Naive thymus-derived CD8-positive, alpha-beta T cell (primary cell): Measurements from ENCODE around the gene BACH2. TPM values are rescaled to one million over a fixed set of nuclear protein-coding genes. Genes with fewer than 3 reads are reported as not detected.
A peak's percentile ranks its signal among the peaks of the same experiment; 100 is the strongest.

Experiments used
- ATAC-seq, 2 donors: fragments of 150-1000 bp; cut with Tn5 transposase in 1 of 2; sonication (Bioruptor Pico), chemical (Tn5 transposase) in 1 of 2; 1 replicate in 1 of 2; 2 replicates in 1 of 2; pipeline ENCODE4 v1.10.0; 2021; ENCODE audit warnings: mild to moderate bottlenecking in 2 of 2, moderate library complexity in 2 of 2
- POLR2A ChIA-PET: fragments of 350-600 bp; sonication (Branson Sonifier 250); formaldehyde crosslinking; loops from one replicate; lab custom pipeline; 2021; ENCODE audit warnings: antibody characterized with exemption; lab: Charles Lee
- DNase-seq, 10 donors: peaks; one replicate each; pipeline versions ENCODE4 v3.0.0 to v3.0.0-alpha.2; 2020 to 2022
- H3K27ac Mint-ChIP-seq, 10 donors: one replicate each; pipeline ENCODE4 v1.8.0; 2020 to 2022; ENCODE audit warnings: mild to moderate bottlenecking in 10 of 10, mixed read lengths in 10 of 10, moderate library complexity in 4 of 10, inconsistent platforms in 1 of 10
- H3K27me3 Mint-ChIP-seq, 5 donors: one replicate each; pipeline ENCODE4 v1.8.0; 2021 to 2022; ENCODE audit warnings: mixed read lengths in 5 of 5
- H3K36me3 Mint-ChIP-seq, 3 donors: one replicate each; pipeline ENCODE4 v1.8.0; 2020 to 2022; ENCODE audit warnings: mixed read lengths in 3 of 3, mild to moderate bottlenecking in 2 of 3, inconsistent platforms in 1 of 3
- H3K4me1 Mint-ChIP-seq, 4 donors: one replicate each; pipeline ENCODE4 v1.8.0; 2021 to 2022; ENCODE audit warnings: mixed read lengths in 4 of 4
- H3K4me3 Mint-ChIP-seq, 10 donors: one replicate each; pipeline ENCODE4 v1.8.0; 2020 to 2022; ENCODE audit warnings: mild to moderate bottlenecking in 10 of 10, mixed read lengths in 10 of 10, moderate library complexity in 6 of 10, inconsistent platforms in 1 of 10
- H3K9me3 Mint-ChIP-seq, 9 donors: one replicate each; pipeline ENCODE4 v1.8.0; 2020 to 2022; ENCODE audit warnings: mixed read lengths in 9 of 9, mild to moderate bottlenecking in 3 of 9, inconsistent platforms in 1 of 9, moderate library complexity in 1 of 9
- polyA plus RNA-seq, 3 donors: library from polyadenylated mRNA; unstranded; fragments of 300-500 nt; fragmentation: Illumina TruSeq; gene quantifications; one replicate each; pipeline ENCODE4 v1.2.3, GENCODE V29; 2021
- total RNA-seq, 8 experiments: library from RNA in 2 of 8; stranded (reverse) in 2 of 8; gene quantifications; one replicate each; pipeline ENCODE4 v1.2.3 and lab custom pipeline; 2021 to 2026

BACH2 gene
- total and polyA plus RNA-seq, 5 experiments from 2014 or later, result 17.5 to 126 (median 29.3) TPM

- peak overlapping the region in 3 of 10 donors; percentile 9 to 54 (median 42) for H3K4me3 Mint-ChIP-seq
- no peaks in the 10 kb centered on the region for H3K27me3 Mint-ChIP-seq
- DNase-seq, result no peak
- peaks cover 0 to 91% (median 8%) of the 10 kb centered on the region in 3 donors for H3K36me3 Mint-ChIP-seq
- no peak for ATAC-seq
- POLR2A ChIA-PET, result interaction anchor here (0.6 kb wide), 1 partner anchor 579 kb away, joined by 3 read pairs; no protein-coding TSS in a partner anchor
- peak overlapping the region in 6 of 10 donors; percentile 8 to 80 (median 49) for H3K27ac Mint-ChIP-seq
- H3K9me3 Mint-ChIP-seq, result no peaks in the 10 kb centered on the region
- H3K4me1 Mint-ChIP-seq, result peaks cover under 1 to 28% (median 11%) of the 10 kb centered on the region in 4 donors
Observed at GRCh38 chr6:89934685-89935366, 361.8 kb downstream of the BACH2 start.

GRCh38 chr6:89932245-89932802 lies 364.3 kb downstream of the BACH2 start:
- Mint-ChIP-seq H3K4me3 (no peak overlapping the region), H3K27me3 (no peaks in the 10 kb centered on the region), H3K9me3 (no peaks in the 10 kb centered on the region), H3K4me1 (peaks cover 13 to 44% (median 32%) of the 10 kb centered on the region in 4 donors), H3K27ac (peak overlapping the region in 5 of 10 donors; percentile 6 to 79 (median 61)), H3K36me3 (peaks cover 0 to 96% (median 10%) of the 10 kb centered on the region in 3 donors)
- POLR2A ChIA-PET, result no interaction called here
- no peak for ATAC-seq
- DNase-seq, result no peak

- peak overlapping the region in 8 of 10 donors; percentile 35 to 88 (median 50) for H3K27ac Mint-ChIP-seq
Observed at GRCh38 chr6:89930789-89931188, 365.9 kb downstream of the BACH2 start.

DNA sequence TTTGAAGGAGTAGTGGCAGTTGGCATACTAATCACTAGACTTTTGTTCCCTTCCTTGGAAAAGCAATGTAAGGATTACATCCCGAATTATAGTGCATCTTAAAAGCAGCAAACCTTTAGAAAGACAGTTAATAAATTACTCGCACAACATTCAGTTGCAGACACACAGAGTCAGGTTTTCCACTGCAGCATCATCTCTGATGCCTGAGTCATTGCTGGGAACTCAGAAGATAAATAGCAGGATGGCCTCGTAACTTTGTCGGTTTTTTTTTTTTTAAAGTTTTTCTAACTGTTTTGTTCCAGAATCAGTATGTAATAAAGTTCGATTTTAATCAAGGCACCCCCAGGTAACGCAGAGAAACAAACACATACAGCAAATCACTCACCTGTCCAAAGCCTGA lies 368.0 kb downstream of the BACH2 start:
- Mint-ChIP-seq H3K4me3 (no peak overlapping the region), H3K27me3 (no peaks in the 10 kb centered on the region), H3K36me3 (peaks cover 0 to 67% (median 10%) of the 10 kb centered on the region in 3 donors), H3K9me3 (peaks cover 0 to 4% (median 0%) of the 10 kb centered on the region in 9 donors), H3K4me1 (peaks cover 31 to 65% (median 50%) of the 10 kb centered on the region in 4 donors), H3K27ac (peak overlapping the region; percentile 7 to 86 (median 72))
- POLR2A ChIA-PET, result no interaction called here
- ATAC-seq, result no peak
- DNase-seq, result no peak

More at GRCh38 chr6:89930789-89931188, 365.9 kb downstream of the BACH2 start:
- DNase-seq (no peak), ATAC-seq (no peak)
- Mint-ChIP-seq H3K4me1 (peaks cover 26 to 49% (median 43%) of the 10 kb centered on the region in 4 donors), H3K36me3 (peaks cover 0 to 88% (median 10%) of the 10 kb centered on the region in 3 donors), H3K4me3 (peak overlapping the region in 1 of 10 donors; percentile 45), H3K9me3 (no peaks in the 10 kb centered on the region), H3K27me3 (no peaks in the 10 kb centered on the region)
- POLR2A ChIA-PET, result interaction anchor here (0.6 kb wide), 1 partner anchor 807 kb away, joined by 3 read pairs; no protein-coding TSS in a partner anchor

DNA sequence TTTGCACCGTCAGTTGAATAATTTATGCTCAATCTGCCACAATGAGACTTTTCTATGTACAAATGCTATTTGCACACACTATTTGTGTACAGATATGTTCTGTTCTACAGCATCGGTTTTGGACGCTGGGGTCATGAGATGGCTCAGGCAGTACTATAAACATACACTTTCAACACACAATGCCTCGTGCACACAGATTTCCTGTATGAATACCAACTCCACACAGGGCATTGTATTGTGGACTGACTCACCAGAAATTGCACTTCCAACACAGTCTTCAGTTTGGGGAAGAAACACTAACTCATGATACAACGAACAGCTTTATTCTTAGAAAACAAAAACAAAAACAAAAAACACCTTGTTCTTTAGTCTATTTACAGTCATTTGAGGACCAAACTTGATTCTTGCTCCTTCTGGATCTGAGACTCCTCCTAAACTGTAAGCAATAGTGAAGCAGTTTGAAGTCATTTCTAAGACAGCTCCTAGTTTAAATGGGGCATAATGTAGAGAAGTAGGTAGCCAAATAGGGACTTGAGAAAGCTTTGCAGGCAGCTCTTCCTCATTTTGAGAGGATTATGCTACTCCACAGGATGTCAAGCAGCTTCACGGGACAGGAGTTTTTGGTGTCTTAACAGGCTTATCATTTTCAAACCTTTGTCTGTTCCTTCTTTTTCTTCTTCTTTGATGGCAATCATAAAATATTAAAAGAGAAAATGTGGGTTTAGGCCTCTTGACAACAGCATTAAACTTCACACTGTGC lies 368.7 kb downstream of the BACH2 start:
- POLR2A ChIA-PET, result no interaction called here

GRCh38 chr6:89927264-89927663 lies 369.4 kb downstream of the BACH2 start:
- Mint-ChIP-seq H3K27ac (peak overlapping the region in 7 of 10 donors; percentile 0 to 77 (median 76)), H3K4me3 (peak overlapping the region in 1 of 10 donors; percentile 16), H3K36me3 (peaks cover 0 to 54% (median 9%) of the 10 kb centered on the region in 3 donors), H3K27me3 (no peaks in the 10 kb centered on the region), H3K4me1 (peaks cover 32 to 65% (median 50%) of the 10 kb centered on the region in 4 donors), H3K9me3 (peaks cover 0 to 4% (median 0%) of the 10 kb centered on the region in 9 donors)
- no peak for DNase-seq
- POLR2A ChIA-PET, result no interaction called here
- no peak for ATAC-seq

More for the DNA sequence above, 368.7 kb downstream of the BACH2 start:
- Mint-ChIP-seq H3K9me3 (peaks cover 0 to 4% (median 0%) of the 10 kb centered on the region in 9 donors), H3K27ac (peak overlapping the region in 8 of 10 donors; percentile 4 to 76 (median 58)), H3K4me3 (no peak overlapping the region), H3K4me1 (peaks cover 31 to 65% (median 50%) of the 10 kb centered on the region in 4 donors), H3K36me3 (peaks cover 0 to 61% (median 10%) of the 10 kb centered on the region in 3 donors), H3K27me3 (no peaks in the 10 kb centered on the region)
- no peak for DNase-seq
- ATAC-seq, result no peak

GRCh38 chr6:89925826-89926225 lies 370.8 kb downstream of the BACH2 start:
- H3K27ac Mint-ChIP-seq, result peak overlapping the region in 5 of 10 donors; percentile 43 to 77 (median 60)
- DNase-seq, result no peak
- peak in 1 of 2 donors; percentile 22 for ATAC-seq
- H3K27me3 Mint-ChIP-seq, result no peaks in the 10 kb centered on the region
- POLR2A ChIA-PET, result no interaction called here
- peak overlapping the region in 2 of 10 donors; percentile 16 to 56 for H3K4me3 Mint-ChIP-seq
- peaks cover 34 to 66% (median 53%) of the 10 kb centered on the region in 4 donors for H3K4me1 Mint-ChIP-seq
- peaks cover 0 to 4% (median 0%) of the 10 kb centered on the region in 9 donors for H3K9me3 Mint-ChIP-seq
- peaks cover 0 to 40% (median 2%) of the 10 kb centered on the region in 3 donors for H3K36me3 Mint-ChIP-seq

DNA sequence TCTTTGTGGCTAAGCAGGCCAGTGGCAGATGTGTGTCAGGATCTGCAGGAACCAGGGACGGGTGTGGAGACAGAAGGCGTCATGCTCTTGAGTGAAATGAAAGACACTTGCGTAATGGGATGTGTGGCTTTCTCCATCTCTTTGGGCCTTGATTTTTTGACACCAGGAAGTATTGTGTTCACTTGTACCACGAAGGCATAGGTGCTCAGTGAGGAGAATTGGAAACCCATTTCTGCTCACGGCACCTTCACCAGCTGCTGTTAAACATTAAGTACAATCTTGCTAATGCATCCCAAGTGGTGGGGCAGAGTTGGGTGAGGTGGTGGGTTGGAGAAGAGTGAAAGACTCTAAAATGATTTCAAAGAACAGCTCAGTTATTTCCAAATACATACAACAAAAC lies 372.4 kb downstream of the BACH2 start:
- peak overlapping the region in 1 of 10 donors; percentile 7 for H3K4me3 Mint-ChIP-seq
- POLR2A ChIA-PET, result no interaction called here
- ATAC-seq (no peak), DNase-seq (no peak)
- H3K27me3 Mint-ChIP-seq, result no peaks in the 10 kb centered on the region
- H3K27ac Mint-ChIP-seq, result peak overlapping the region in 8 of 10 donors; percentile 27 to 73 (median 40)
- H3K4me1 Mint-ChIP-seq, result peaks cover 29 to 56% (median 43%) of the 10 kb centered on the region in 4 donors
- peaks cover 0 to 4% (median 0%) of the 10 kb centered on the region in 9 donors for H3K9me3 Mint-ChIP-seq
- H3K36me3 Mint-ChIP-seq, result peaks cover 0 to 25% (median 2%) of the 10 kb centered on the region in 3 donors

DNA sequence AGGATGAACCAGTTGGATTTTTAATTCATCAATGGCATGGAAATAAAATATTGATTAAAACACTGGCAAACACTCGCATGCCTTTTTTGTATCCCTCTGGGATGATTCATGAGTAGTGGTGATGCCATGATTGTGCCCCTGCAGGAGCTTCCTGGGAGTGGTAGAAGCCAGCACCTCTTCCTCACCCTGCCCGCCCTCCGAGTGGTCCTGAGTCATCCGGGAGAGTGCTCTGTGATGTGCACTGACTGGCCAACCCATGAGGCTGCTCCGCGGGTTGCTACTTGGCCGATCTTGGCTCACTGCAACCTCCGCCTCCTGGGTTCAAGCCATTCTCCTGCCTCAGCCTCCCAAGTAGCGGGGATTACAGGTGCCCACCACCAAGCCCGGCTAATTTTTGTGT lies 375.0 kb downstream of the BACH2 start:
- peaks cover under 1 to 4% (median 3%) of the 10 kb centered on the region in 3 donors for H3K36me3 Mint-ChIP-seq
- DNase-seq, result no peak
- H3K27ac Mint-ChIP-seq, result peak overlapping the region in 2 of 10 donors; percentile 15 to 18
- H3K9me3 Mint-ChIP-seq, result peaks cover 3 to 13% (median 5%) of the 10 kb centered on the region in 9 donors
- POLR2A ChIA-PET, result no interaction called here
- no peak overlapping the region for H3K4me3 Mint-ChIP-seq
- no peak for ATAC-seq
- peaks cover 17 to 31% (median 20%) of the 10 kb centered on the region in 4 donors for H3K4me1 Mint-ChIP-seq
- peaks cover 0 to 4% (median 0%) of the 10 kb centered on the region in 5 donors for H3K27me3 Mint-ChIP-seq

DNA sequence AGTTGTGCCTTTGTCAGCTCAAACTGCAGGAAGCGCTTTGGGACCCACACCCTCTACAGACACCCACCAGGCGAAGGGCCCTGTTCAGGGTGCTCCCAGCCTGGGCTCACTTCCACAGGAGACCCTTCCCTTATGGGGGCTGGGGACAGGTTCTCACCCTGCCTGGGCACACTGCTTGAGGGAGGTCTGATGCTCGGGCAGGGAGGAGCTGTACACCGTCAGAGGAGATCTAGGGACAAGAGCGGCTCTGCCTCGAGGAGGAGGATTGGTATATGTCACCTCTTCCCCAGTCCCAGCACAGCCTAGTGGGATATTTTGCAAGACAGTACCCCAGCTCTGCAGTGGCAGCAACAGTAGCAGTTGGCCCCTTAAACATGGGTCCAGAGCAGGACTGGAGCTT lies 375.4 kb downstream of the BACH2 start:
- ATAC-seq, result no peak
- H3K9me3 Mint-ChIP-seq, result peaks cover 5 to 18% (median 9%) of the 10 kb centered on the region in 9 donors
- POLR2A ChIA-PET, result no interaction called here
- no peak overlapping the region for H3K4me3 Mint-ChIP-seq
- peaks cover 0 to 8% (median 7%) of the 10 kb centered on the region in 3 donors for H3K36me3 Mint-ChIP-seq
- H3K27me3 Mint-ChIP-seq, result peaks cover 0 to 4% (median 0%) of the 10 kb centered on the region in 5 donors
- H3K4me1 Mint-ChIP-seq, result peaks cover 13 to 26% (median 15%) of the 10 kb centered on the region in 4 donors
- peak overlapping the region in 4 of 10 donors; percentile 8 to 27 (median 19) for H3K27ac Mint-ChIP-seq
- no peak for DNase-seq

GRCh38 chr6:89917801-89918366 lies 378.8 kb downstream of the BACH2 start:
- Mint-ChIP-seq H3K4me3 (no peak overlapping the region), H3K9me3 (peaks cover 6 to 22% (median 18%) of the 10 kb centered on the region in 9 donors), H3K36me3 (peaks cover 0 to 15% (median 10%) of the 10 kb centered on the region in 3 donors), H3K27me3 (peaks cover 0 to 4% (median 0%) of the 10 kb centered on the region in 5 donors), H3K27ac (peak overlapping the region in 1 of 10 donors; percentile 34), H3K4me1 (peaks cover 0 to 7% (median 5%) of the 10 kb centered on the region in 4 donors)
- DNase-seq (no peak), ATAC-seq (no peak)
- POLR2A ChIA-PET, result no interaction called here
